Measurements from ENCODE around the gene CTAGE9. TPM values are rescaled to one million over a fixed set of nuclear protein-coding genes. Genes with fewer than 3 reads are reported as not detected.

CTAGE9 gene
- polyA plus RNA-seq, 3 donors from 2014 or later, result not detected

DNA sequence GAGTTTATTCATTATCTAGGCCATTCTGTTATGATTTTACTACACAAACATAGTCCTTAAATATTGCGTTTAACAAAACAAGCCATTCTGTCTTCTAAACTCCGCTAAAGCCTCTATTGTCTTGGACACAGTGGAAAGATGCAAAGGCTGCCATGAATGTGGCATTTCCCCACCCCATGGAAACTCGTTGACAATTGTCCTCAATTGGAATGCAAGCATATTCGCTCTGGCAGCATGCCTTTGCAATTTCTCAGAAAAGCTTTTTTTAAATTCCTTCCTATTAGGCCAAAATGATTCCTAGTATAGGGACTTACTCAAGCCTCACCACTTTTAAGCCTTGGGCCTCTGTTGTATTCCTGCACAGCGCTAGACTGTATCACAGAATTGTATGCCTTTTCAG, 32.4 kb downstream of the CTAGE9 start:
- Mint-ChIP-seq H3K36me3 (no peaks in the 10 kb centered on the region), H3K4me1 (peaks cover 4 to 9% of the 10 kb centered on the region in 2 donors), H3K9me3 (no peaks in the 10 kb centered on the region), H3K4me3 (no peak overlapping the region), H3K27me3 (ENCODE audit: low read depth in 3 of 3) (peaks cover 0 to 3% (median 0%) of the 10 kb centered on the region in 3 donors), H3K27ac (no peak overlapping the region)
- DNase-seq, result no peak

DNA sequence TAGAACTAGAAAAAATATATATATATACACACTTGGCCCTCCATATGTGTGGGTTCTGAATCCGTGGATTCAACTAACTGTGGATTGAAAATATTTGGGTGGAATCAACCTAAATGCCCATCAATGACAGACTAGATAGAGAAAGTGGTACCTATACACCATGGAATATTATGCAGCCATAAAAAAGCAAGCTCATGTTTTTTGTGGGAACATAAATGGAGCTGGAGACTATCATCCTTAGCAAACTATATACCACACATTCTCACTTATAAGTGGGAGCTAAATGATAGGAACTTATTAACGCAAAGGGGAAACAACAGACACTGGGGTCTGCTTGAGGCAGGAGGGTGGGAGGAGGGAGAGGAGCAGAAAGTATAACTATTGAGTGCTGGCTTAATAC, 37.6 kb downstream of the CTAGE9 start:
- Mint-ChIP-seq H3K36me3 (peaks cover 0 to 4% (median 0%) of the 10 kb centered on the region in 3 donors), H3K4me1 (no peaks in the 10 kb centered on the region), H3K27ac (no peak overlapping the region), H3K9me3 (no peaks in the 10 kb centered on the region), H3K4me3 (no peak overlapping the region), H3K27me3 (ENCODE audit: low read depth in 3 of 3) (peaks cover 2 to 3% (median 2%) of the 10 kb centered on the region in 3 donors)
- DNase-seq, result no peak

DNA sequence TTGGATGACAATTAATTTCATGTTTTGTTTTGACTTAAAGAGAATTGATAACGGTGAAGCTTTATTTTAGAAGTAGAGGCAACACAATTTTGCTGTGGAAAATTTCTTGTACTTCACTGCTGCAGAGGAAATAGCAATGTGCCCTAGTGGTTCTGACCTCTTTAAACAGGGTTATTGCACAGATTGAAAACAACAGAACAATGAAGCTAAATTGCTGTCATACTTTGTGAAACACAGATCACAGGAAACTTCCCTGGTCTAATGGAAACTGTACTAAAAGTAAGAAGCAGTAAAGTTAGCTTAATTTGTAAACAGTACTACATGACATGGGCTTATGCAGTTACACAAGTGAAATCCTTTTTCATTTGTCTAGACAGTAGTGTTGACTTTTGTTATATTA, 40.9 kb downstream of the CTAGE9 start:
- H3K9me3 Mint-ChIP-seq, result no peaks in the 10 kb centered on the region
- no peaks in the 10 kb centered on the region for H3K4me1 Mint-ChIP-seq
- no peak overlapping the region for H3K4me3 Mint-ChIP-seq
- DNase-seq, result no peak
- peaks cover 0 to 4% (median 0%) of the 10 kb centered on the region in 3 donors for H3K36me3 Mint-ChIP-seq
- no peak overlapping the region for H3K27ac Mint-ChIP-seq
- H3K27me3 Mint-ChIP-seq (ENCODE audit: low read depth in 3 of 3), result peaks cover 1 to 6% (median 5%) of the 10 kb centered on the region in 3 donors

DNA sequence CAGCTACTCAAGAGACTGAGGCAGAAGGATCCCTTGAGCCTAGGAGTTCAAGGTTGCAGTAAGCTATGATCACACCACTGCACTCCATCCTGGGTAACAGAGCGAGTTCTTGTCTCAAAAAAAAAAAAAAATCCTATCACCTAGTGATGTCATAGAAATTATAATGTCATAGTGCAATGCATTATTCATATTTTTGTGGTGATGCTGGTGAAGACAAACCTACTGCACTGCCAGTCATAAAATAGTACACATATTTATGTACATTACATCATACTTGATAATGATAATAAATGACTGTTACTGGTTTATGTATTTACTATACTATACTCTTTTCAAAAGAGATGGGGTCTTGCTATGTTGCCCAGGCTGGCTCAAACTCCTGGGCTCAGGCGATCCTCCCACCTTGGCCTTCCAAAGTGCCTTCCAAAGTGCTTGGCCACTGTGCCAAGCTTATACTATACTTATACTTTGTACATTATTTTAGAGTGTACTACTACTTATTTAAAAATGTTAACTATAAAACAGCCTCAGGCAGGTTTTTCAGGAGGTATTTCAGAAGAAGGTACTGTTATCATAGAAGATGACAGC, 47.1 kb downstream of the CTAGE9 start:
- Mint-ChIP-seq H3K27me3 (ENCODE audit: low read depth in 3 of 3) (peaks cover 1 to 5% (median 4%) of the 10 kb centered on the region in 3 donors), H3K9me3 (no peaks in the 10 kb centered on the region), H3K4me1 (peaks cover 0 to 1% of the 10 kb centered on the region in 2 donors), H3K27ac (no peak overlapping the region), H3K36me3 (no peaks in the 10 kb centered on the region), H3K4me3 (no peak overlapping the region)
- no peak for DNase-seq

DNA sequence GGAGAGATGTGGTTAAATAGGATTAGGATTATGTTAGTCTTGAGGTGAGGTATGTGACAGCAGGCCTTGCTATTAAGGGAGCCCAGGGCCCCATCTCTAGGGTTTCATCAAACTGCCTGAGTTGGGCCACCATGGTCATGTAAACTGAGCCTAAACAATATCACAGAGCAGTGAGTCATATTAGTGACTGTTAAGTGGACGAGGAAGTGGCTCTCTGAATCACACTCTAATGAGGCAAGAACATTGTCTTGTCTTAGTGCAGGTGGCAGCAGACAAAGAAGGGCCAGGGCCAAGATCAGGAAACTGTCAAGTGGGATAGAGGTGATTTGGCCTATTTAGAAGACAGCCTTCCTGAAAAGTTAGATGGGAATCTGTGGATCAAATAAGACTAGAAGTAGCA, 50.6 kb downstream of the CTAGE9 start:
- Mint-ChIP-seq H3K9me3 (no peaks in the 10 kb centered on the region), H3K27me3 (ENCODE audit: low read depth in 3 of 3) (peaks cover 0 to 4% (median 0%) of the 10 kb centered on the region in 3 donors), H3K27ac (no peak overlapping the region), H3K4me3 (no peak overlapping the region), H3K4me1 (peaks cover 0 to 14% of the 10 kb centered on the region in 2 donors), H3K36me3 (no peaks in the 10 kb centered on the region)
- no peak for DNase-seq

Other genes starting within 250 kb of the CTAGE9 start
- not detected for gene ARG1, start 137.8 kb downstream of the CTAGE9 start, polyA plus RNA-seq
- 10 to 100 TPM in 1 of 3 donors, 1 to 10 TPM in 2; 5.9 to 18.0 (median 9.5) TPM for gene MED23, start 82.8 kb downstream of the CTAGE9 start, polyA plus RNA-seq
- gene ENPP3, start 73.7 kb downstream of the CTAGE9 start, polyA plus RNA-seq, result 1 to 10 TPM in 1 of 3 donors, under 1 TPM in 2; 0.21 to 4.1 (median 0.25) TPM
- gene OR2A4, start 9.6 kb downstream of the CTAGE9 start, polyA plus RNA-seq, result not detected
- 1 to 10 TPM in 2 of 3 donors, under 1 TPM in 1; 0.29 to 2.5 (median 1.3) TPM for gene ENPP1, start 97.0 kb upstream of the CTAGE9 start, polyA plus RNA-seq
- not detected for gene CCN2, start 240.4 kb upstream of the CTAGE9 start, polyA plus RNA-seq